ENCODE data around the gene SORT1. TPM values are rescaled to one million over a fixed set of nuclear protein-coding genes. Genes with fewer than 3 reads are reported as not detected.

Gene SORT1
- total RNA-seq, 1 experiment from 2014 or later = 47.9 TPM

DNA sequence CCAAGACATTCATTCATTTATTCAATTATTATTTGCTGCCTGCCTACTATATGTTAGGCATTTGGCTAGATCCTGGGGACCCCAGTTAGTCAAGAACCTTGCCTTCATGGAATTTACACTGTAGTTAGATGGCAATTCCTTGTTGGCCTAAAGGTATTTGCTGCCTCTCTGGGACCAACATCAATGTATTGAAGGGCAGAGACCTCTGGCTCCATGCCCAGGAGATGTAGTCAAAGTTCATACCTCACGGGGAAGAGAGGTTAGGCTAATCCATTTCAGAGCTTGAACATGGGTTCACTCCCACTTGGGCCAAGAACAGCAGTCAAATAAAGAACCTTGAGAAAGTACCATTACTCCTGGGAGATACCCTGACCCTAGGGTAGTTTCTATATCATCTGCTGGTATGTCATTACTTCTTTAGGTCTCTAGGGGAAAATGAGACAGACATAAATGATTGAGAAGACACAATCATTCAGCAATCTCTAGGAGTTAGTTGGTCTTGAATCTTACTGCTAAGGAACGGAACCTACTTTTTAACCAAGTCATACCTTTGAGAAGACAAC lies 32.0 kb downstream of the SORT1 start:
- no peak overlapping the region for H4K8ac ChIP-seq (replicated peaks; ENCODE audit: insufficient read length, low read depth, low read length)
- H2AK5ac ChIP-seq (ENCODE audit: insufficient read length, low read length) = no peak overlapping the region
- H4K5ac ChIP-seq (ENCODE audit: insufficient read length, low read depth, low read length) = no peak overlapping the region
- H4K20me1 ChIP-seq (ENCODE audit: control insufficient read depth, insufficient read depth, insufficient read length) = no peaks in the 10 kb centered on the region
- TF ChIP-seq, protein P1, sequence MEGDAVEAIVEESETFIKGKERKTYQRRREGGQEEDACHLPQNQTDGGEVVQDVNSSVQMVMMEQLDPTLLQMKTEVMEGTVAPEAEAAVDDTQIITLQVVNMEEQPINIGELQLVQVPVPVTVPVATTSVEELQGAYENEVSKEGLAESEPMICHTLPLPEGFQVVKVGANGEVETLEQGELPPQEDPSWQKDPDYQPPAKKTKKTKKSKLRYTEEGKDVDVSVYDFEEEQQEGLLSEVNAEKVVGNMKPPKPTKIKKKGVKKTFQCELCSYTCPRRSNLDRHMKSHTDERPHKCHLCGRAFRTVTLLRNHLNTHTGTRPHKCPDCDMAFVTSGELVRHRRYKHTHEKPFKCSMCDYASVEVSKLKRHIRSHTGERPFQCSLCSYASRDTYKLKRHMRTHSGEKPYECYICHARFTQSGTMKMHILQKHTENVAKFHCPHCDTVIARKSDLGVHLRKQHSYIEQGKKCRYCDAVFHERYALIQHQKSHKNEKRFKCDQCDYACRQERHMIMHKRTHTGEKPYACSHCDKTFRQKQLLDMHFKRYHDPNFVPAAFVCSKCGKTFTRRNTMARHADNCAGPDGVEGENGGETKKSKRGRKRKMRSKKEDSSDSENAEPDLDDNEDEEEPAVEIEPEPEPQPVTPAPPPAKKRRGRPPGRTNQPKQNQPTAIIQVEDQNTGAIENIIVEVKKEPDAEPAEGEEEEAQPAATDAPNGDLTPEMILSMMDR (conservative IDR thresholded peaks at IDR 0.05) = no peak
- H3T11ph ChIP-seq (ENCODE audit: low read length) = no peak overlapping the region
- H3K36me3 Mint-ChIP-seq (ENCODE audit: insufficient read depth in 1 of 3, low read depth in 3 of 3) = peaks cover 17 to 29% (median 23%) of the 10 kb centered on the region in 3 experiments
- no peaks in the 10 kb centered on the region for H3K9me3 Mint-ChIP-seq
- no peaks in the 10 kb centered on the region for H3K27me3 Mint-ChIP-seq (ENCODE audit: low read depth)
- no peak overlapping the region for H2BK15ac ChIP-seq (ENCODE audit: low read depth, low read length)
- no peak overlapping the region for H3K4me2 ChIP-seq (ENCODE audit: insufficient read depth, insufficient read length, low read length)
- H3K9me3 ChIP-seq (ENCODE audit: control insufficient read depth, low read depth, low read length) = no peaks in the 10 kb centered on the region
- no peak overlapping the region for H3K27ac Mint-ChIP-seq
- H2AFZ ChIP-seq (ENCODE audit: low read length) = no peak overlapping the region
- H3K23ac ChIP-seq (ENCODE audit: insufficient read length, low read depth, low read length) = no peak overlapping the region
- H3K14ac ChIP-seq (ENCODE audit: insufficient read depth, low read length) = no peak overlapping the region
- H3K4me3 Mint-ChIP-seq = no peak overlapping the region
- no peak for DNase-seq
- no peaks in the 10 kb centered on the region for H3K27me3 ChIP-seq (ENCODE audit: insufficient read depth, low read length)
- no peaks in the 10 kb centered on the region for H3K79me2 ChIP-seq (ENCODE audit: insufficient read depth, low read length)
- no peaks in the 10 kb centered on the region for H3K23me2 ChIP-seq (ENCODE audit: insufficient read length, low read depth, low read length, poor library complexity, severe bottlenecking)
- no CpG with 5 or more reads among the region's 2 CpGs for WGBS (ENCODE audit: extremely low coverage, insufficient read length, low lambda C conversion rate)
- H3K4me1 Mint-ChIP-seq = peaks cover 17% of the 10 kb centered on the region in 2 experiments
- no peak overlapping the region for H2BK12ac ChIP-seq (ENCODE audit: insufficient read length, low read depth, low read length)
- no peak overlapping the region for H2BK5ac ChIP-seq (ENCODE audit: insufficient read length, low read length)
- no peak overlapping the region for H3K27ac ChIP-seq (ENCODE audit: insufficient read length, low read depth, low read length)
- H3K18ac ChIP-seq (ENCODE audit: insufficient read length, low read depth, low read length) = no peak overlapping the region
- H4K91ac ChIP-seq (ENCODE audit: insufficient read length, low read depth, low read length) = no peak overlapping the region
- peaks cover 2% of the 10 kb centered on the region for H3K79me1 ChIP-seq (ENCODE audit: insufficient read depth, low read depth, low read length, poor library complexity, severe bottlenecking)
- H3K4ac ChIP-seq (ENCODE audit: low read depth, low read length) = no peak overlapping the region
- no peak overlapping the region for H3K9ac ChIP-seq (ENCODE audit: extremely low read depth, insufficient read length, low read length)
- no peak overlapping the region for H3K56ac ChIP-seq (ENCODE audit: insufficient read length, low read depth, low read length)
- no peak overlapping the region for H2BK20ac ChIP-seq (ENCODE audit: low read depth, low read length, poor library complexity, severe bottlenecking)
- no peaks in the 10 kb centered on the region for H3K4me1 ChIP-seq (ENCODE audit: insufficient read depth, low read length)
- no peak overlapping the region for H2BK120ac ChIP-seq (ENCODE audit: low read depth, low read length, poor library complexity, severe bottlenecking)
